Stimulated activated CD8-positive, alpha-beta memory T cell treated with anti-CD3 and anti-CD28 coated beads, Interleukin-7, amount 100 ng/mL, for 48 hours (primary cell): ENCODE results near the gene APBA3.

Source experiments
- DNase-seq, 2 donors: peaks; one replicate each; pipeline ENCODE4 v3.0.0-alpha.2; 2020; ENCODE audit warnings: low read depth in 1 of 2; ENCODE audit errors: extremely low read depth in 1 of 2

APBA3 gene

GRCh38 chr19:3721887-3722442 lies 39.5 kb downstream of the APBA3 start:
- no peak for DNase-seq

GRCh38 chr19:3721131-3721886 lies 40.2 kb downstream of the APBA3 start:
- DNase-seq: peak; percentile 66 to 76

DNA sequence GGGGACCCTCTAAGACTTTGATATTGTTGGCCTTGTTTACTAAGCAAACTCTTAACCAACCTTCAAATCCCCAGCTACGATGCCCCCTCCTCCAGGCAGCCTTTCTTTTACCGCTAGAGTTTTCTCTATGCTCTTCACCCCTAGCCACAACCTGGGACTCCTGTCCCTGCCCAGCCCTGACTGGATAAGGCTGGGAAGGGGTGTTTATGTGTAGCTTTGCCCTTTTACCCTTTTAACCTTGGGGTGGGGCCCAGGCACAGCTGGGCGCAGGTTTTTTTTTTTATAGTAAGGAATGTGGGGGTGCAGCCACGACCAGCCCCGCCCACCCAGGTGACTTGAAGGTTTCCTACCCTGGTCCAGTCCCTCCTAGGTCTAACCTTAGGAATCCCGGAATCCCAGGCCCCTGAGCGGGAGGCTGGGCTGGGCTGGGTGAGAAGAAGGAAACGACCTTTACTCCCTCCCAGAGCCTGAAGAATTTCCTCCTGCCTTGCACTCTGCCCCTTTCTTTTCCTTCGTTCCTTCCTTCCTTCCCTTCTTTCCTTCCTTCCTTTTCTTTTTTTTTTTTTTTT lies 41.1 kb downstream of the APBA3 start:
- no peak for DNase-seq

DNA sequence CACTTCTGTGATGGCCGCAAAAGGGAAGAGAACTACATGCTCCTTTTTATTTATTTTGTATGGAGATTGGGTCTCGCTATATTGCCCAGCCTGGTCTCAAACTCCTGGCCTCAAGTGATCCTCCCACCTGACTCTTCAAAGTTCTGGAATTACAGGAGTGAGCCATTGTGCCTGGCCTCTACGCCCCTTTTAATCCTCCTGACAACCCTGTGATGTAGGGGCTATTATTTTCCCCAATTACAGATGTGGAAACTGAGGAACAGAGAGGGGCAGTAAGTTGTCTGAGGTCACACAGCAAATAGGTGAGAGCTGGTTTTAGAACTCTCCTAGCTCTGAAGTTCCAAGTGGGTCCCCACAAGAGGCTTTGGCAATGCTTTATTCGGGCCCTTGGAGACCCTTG lies 41.6 kb downstream of the APBA3 start:
- DNase-seq: no peak

- DNase-seq: no peak
These were observed 45.3 kb downstream of the APBA3 start for GRCh38 chr19:3716147-3716668.

GRCh38 chr19:3712663-3713611 lies 48.6 kb downstream of the APBA3 start:
- no peak for DNase-seq

GRCh38 chr19:3710265-3710812 lies 51.2 kb downstream of the APBA3 start:
- DNase-seq: no peak

- no peak for DNase-seq
These were observed 53.1 kb downstream of the APBA3 start, which contains the start of gene TJP3 for GRCh38 chr19:3708207-3708931. Gene TJP3 (plus strand): TSS chr19:3708384. CDS start chr19:3728433, 20,049 bp downstream.

DNA sequence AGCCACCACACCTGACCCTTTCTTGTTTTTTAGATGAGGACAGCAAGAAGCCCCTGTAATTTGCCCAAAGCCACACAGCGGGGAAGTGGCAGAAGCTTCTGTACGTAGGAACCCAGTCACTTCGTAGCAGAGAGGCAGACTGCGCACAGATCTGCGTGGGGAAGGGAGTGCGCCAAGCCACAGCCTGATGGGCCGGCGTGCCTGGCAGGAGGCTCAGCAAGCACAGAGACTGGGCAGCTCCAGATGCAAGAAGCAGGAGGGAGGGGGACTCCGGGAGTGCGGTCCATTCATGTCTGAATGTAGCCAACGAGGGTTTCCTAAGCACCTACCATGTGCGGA lies 53.7 kb downstream of the APBA3 start:
- no peak for DNase-seq

GRCh38 chr19:3701200-3701599 lies 60.3 kb downstream of the APBA3 start:
- DNase-seq: no peak
